Islet of Langerhans (tissue), 1 donor: ENCODE data around the gene RECQL.
A peak's percentile ranks its signal among the peaks of the same experiment; 100 is the strongest.
"Not testable (repeated sequence)": the region's sequence is repeated elsewhere in the genome, so short reads cannot be mapped to it uniquely, and the experiment has no call there.

Experiments used
- FAIRE-seq: peaks from one replicate; lab custom pipeline; 2011; peaks lifted over from hg19 to GRCh38; lab: Jason Lieb, UNC

RECQL gene

DNA sequence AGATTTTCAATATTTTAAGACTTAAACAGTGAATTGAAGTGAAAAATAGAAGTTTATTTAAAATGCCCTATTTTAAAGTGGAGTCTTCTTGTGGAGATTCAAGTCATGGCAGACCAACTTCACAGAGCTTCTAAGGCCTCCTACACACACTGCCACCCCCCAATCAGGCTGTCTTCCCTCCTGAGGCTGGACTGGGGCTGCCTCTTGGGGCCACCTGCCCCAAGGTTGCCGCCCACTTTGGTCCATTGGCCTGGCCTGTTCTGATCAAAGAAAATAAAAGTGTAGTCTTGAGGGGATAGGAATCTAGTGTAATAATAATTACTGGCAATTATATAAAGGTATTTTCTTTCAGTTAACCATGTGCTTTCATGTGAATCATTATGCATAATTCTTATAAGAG, 1.4 kb upstream of the RECQL start:
- FAIRE-seq, result no peak

DNA sequence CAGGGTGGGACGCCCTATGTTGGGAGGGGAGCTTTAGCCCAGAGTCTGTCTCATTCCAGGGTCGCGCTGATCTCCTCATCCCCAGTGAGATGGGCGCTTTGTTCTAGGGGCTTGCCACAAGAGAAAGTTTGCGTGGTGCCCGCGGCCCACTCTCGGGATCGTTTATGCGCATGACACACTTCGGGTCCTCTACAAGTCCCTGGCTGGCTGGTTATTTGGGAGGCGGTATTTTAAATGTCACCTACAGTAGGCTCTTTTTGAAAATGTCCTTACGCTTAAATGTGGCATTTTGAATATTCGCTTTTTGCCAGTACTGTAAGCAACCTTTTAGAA, 695 bp upstream of the RECQL start:
- no peak for FAIRE-seq

DNA sequence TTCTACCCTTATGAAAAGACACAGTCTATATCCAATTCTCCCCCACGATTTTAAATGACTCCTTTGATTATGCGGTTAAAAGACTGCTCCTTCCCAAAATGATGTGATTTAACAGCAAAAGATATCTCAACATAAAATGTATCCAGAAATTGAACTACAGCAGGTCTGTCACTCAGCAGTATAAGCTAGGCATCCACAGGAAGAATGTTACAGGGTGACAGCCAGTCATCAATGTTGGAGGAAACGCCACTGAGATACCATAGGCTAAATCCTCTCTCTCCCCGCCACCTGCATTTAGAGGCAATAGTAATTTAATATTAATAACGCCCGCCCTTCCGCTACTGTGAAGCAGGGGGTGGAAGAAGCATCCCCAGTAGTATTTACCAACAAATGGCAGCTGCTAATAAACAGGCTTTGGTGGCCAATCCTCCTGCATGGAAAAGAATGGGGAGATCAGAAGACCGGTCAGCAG, 613 bp downstream of the RECQL start:
- FAIRE-seq, result no peak

DNA sequence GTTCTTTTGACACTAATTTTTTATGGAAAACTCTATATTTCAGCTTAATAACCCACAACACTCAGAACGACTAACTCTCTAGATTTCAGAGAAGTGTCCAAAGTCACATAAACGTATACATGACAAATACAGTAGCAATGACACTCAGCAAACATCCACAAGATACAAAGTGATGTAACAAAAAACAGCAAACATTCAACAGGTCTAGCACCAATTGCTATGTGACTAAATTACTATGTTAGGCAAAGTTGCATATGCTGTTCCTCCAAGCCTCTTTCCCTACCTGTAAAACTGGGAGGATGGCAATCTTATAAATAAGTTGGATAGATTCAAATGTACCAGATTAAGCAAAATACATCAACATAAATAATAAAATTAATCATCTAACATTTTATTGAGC, 1.7 kb downstream of the RECQL start:
- FAIRE-seq, result no peak

DNA sequence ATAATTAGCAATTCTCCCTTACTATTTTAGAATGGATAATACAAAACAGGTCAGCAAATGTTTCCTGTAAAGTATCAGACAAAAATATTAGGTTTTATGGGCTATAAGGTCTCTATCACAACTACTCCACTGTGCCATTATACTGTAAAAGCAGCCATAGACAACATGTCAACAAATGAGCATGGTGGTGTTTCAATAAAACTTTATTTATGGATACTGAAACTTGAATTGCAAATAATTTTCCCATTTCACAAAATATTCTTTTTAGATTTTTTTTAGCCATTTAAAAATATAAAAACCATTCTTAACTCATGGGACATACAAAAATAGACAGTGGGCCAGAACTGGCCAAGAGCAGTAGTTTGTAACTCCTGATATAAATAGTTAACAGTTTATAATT, 15.4 kb downstream of the RECQL start:
- peak; percentile 36 for FAIRE-seq

DNA sequence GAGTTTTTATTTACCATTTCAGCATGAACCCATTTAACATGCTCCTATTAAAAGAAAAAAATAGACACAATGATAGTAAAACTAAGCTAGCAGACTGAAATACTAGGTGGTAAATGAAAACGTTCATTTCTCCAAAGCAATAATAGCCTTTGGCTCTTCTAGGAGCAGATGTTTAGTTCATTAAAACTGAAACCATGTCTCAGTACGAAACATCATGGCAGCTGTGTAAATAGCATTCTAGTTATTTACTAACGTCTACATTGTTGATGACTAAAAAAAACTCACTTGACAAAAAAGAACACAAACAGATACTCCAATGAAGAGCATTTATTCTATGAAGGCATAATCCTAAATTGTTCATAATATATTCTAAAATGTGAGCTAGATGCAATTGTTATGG, 17.9 kb downstream of the RECQL start:
- FAIRE-seq, result peak; percentile 33

DNA sequence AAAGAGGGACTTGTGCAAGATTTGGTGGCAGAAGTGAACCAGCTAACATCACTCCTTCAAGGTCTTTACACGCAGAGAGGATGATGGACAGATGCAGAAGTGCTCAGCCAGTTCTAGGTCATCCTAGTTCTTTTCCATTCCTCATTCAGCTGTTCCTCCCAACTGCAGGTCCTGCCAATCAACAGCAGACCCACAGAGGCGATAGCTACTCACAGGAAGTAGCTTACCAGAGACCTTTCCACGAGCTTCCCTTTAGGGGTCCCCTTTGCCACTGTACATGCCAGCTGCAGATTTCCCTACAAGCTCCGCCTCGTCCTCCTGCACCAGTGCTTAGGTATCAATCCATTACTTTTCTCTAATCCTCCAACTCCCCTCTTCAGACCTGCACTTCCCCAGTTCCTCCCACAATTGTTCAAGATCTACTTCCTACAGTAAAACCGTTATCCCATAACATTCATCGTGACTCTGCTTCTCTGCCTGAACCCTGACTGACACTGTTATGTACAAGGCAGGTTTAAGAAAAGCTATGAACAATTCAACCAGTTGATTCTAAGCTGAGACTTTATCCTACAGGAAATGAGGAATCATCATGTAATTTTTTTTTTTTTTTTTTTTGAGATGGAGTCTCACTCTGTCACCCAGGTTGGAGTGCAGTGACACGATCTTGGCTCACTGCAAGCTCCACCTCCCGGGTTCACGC, 22.5 kb downstream of the RECQL start:
- FAIRE-seq, result no peak

DNA sequence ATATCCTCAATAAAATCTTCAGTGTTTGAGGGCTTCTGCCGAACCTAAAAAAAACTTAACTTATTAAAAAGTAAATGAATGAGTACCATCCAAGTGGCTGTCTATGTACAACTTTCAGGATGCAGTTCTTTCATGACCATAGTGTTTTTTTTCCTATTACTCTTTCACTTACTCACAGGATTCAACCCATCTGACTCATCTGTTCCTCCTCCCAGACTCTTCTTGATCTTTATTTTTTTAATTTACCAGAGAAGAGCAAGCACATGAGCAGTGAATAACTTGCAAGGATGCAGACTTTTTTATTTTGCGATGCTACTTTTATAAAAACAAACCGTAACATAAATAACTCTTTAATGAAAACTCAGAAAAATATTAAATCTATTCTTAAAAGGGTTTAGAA, 24.5 kb downstream of the RECQL start:
- peak; percentile 73 for FAIRE-seq

DNA sequence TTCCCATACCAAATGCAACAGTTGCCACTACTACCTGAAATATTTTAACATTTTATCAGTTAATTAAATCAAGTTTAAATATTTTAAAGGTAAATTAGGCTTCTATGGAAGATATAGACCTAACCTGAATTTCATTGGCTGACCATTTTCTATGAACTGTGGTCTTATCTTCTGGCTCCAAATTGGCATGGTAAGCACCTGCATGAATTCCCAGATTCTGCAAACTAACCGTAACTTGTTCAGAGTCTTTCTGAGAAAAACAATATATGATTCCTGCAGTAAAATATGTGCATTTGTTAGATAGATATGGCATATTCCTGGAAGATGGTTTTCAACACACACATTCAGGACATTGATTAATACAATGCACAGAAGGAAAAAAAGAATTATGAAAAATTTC, 25.9 kb downstream of the RECQL start:
- FAIRE-seq, result no peak

DNA sequence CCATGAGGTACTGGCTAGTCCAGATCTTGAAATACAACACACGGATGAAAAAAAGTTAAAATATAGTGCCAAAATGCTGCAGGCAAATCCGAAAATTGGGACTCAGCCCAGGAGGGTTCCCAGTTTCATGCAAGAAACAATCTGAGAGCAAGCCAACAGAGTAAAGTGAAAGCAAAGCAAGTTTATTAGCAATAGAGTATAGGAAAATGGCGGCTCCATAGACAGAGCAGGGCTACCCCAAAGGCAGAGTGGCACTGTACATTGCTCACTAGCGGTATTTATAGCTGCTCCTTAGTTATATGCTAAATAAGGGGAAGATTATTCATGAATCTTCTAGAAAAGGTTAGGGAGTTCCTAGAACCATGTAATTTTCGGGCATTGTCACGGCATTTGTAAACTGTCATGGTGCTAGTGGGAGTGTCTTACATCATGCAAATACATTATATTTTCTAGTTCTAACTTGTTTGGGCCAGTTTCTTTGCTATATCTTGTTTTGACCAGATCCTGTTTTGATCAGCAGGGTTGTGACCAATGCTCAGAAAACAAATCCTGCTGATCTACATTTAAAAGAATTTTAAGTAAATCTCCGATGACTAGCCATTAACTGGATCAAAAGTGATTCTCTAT, 29.1 kb downstream of the RECQL start:
- no peak for FAIRE-seq

DNA sequence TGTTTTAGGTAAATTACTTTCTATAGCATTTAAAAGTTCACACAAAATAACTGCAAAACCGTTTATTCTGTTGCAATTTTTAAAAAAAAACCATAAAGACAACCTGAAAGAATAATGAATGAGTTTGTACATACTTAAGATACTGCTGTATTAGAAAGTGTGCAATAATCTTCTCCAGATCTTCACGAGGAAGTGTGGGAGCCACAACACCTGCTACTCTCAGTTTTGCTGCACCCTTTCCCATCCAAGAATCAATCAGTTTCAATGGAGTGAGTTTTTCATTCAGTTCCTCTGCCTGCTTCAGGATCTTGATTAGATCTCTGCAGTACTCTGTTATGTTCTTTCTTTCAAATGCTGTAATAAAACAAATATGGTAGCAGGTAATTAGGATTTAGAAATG, 30.1 kb downstream of the RECQL start:
- no peak for FAIRE-seq

DNA sequence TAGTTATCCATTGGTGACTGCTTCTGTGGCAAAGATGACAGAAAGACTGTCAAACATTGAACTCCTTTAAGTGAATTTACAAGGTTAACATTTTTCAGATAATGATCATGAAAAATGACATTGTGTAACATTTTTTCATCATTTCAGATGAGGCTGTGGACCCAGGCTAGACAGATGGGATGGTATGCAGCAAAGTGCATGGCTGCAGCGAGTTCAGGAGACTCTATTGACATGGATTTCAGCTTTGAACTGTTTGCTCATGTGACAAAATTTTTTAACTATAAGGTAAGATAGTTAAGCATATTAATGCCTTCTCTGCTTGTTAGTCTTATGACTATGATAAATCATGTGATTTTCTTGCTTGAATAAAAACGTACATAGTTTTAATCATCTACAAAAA, 34.1 kb downstream of the RECQL start:
- not testable (repeated sequence) for FAIRE-seq

DNA sequence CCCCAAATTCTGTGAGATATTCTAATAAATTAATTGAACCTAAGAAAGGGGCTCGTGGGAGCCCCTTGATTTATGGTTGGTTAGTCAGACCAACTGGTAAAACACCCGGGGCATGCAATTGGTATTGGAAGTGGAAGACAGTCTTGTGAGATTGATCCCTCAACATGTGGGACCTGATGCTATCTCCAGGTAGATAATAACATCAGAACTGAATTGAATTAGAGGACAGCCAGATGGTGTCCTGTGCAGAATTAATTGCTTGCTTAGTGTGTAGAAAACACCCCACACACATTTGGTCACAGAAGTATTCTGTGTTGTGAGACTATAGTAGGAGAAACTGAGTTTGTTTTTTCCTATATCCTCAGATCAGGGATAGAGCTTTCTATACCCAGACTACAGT, 42.0 kb downstream of the RECQL start:
- no peak for FAIRE-seq

DNA sequence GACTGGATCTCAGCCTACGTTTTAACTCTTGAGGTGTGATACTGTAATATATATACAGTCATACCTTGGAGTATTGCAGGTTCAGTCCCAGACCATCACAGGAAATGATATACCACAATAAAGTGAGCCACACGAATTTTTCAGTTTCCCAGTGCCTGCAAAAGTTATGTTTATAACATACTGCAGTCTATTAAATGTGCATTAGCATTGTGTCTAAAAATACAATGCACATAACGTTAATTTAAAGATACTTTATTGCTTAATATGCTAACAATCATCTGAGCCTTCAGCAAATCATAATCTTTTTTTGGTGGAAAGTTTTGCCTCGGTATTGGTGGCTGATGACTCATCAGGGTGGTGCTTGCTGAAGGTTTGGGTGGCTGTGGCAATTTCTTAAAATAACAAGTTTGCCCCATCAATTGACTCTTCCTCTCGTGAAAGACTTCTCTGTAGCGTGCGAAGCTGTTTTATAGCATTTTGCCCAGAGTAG, 45.1 kb downstream of the RECQL start:
- FAIRE-seq, result no peak

DNA sequence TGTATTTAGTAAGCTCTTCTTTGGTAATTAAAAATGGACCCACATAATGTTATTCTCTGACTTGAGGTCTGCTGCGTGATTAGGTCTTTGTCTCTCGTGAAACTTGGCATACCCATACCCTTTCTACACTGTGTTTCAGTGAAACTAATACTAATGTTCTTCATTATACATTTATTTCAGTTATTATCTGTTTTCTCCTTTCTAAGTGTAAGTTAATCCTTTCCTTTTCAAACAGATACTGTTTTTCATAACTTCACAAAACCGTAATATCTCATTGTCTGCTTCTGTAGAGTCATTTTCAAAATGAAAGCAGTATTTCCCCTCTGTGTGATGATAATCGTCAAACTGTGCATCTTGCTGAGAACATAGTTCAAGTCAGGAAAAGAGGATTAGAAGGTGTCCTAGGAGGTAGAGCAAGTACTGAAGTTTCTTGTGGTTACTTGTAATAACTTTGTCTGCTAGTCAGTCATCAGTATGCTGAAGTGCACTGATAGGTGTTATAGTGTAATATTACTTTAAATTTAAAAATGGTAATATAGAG, 48.1 kb downstream of the RECQL start:
- no peak for FAIRE-seq

DNA sequence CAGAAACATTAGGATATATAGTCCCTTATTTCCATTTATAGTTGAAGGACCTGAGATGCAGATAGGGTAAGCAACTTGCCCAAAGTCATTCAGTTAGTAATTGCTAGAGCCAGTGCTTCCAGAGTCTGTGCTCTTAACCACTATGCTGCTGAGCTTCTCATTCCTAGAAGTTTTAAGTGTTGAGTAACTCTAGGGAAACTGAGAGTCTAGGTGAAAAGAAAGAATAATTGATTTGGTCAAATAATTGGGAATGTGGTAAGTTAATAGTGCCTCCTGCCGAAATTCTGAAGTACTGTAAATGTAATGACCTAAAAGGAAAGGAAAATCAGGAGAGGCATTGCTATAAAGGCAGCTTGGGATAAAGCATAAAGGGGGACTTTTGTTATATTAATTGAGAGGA, 49.9 kb downstream of the RECQL start:
- no peak for FAIRE-seq

DNA sequence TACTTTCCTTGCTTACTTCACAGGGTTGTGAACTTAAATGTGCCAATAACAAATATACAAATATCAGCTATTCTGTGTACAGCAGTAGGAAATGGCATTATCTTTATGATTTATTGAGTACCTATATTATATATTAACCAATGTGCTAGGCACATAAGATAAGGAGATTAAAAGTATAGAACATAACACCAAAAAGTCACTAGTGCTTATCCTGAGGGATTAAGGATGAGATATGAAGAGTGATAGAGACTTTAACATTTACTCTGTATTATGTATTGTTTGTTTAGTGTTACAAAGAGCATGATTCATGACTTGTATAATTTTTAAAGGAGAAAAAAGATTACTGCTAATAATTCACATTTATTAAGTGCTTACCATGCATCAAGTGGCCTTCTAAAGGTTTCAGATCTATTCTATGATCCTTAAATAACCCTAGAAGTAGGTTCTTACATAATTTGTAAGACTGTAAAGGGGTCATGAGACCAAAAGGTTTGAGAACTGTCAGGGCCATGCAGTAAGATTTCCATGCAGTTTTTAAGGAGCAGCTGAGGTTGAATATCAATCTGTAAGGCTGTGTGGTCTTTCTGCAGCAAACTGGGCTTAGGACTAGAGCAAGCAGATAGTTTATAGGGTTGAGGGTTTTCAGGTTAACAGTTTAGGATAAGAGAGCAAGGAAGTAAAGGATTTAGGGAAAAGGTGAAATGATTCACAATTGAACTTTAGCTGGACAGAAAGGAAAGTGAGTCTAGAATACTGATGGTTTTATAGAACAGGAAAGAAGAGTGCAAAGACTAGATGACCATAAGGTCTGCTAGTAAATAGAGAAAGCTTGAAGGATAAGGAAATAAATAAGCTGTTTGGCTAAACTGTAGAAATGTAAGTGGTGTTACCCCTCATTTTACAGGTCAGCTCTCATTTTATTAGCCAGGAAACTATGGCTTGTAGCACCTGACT, 57.0 kb downstream of the RECQL start:
- peak; percentile 43 for FAIRE-seq

DNA sequence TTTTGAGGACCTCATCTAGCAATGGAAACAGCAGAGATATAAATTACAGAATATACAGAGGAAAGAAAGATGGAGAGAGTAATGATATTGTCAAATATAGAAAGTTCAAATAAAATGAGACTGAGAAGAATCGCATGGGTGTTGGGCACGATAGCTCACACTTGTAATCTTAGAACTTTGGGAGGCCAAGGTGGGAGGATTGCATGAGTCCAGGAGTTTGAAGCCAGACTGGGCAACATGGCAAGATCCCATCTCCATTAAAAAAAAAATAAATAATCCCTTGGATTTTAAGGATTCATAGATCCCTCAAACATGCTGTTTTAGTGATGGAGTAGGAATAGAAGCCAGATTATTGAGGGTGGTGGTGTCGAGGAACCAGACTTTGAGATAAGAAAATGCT, 62.1 kb downstream of the RECQL start:
- FAIRE-seq, result peak; percentile 81

DNA sequence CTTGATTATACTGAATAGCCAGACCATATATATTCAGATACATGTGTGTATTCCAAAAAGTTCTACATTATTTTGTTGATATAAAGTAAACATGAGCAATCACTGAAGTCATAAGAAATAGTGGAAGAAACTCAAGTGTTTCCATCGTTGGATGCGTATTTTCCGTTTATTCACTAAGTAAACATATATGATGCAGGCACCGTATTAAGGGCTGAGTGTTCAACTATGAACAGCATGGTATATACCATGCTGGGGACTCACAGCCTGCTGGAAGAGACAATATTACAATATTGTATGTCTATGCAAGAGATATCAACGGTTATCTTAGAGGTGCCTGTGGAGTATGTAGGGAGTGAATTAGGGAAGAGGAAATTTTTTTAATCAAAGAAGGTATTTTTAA, 62.8 kb downstream of the RECQL start:
- FAIRE-seq, result no peak

DNA sequence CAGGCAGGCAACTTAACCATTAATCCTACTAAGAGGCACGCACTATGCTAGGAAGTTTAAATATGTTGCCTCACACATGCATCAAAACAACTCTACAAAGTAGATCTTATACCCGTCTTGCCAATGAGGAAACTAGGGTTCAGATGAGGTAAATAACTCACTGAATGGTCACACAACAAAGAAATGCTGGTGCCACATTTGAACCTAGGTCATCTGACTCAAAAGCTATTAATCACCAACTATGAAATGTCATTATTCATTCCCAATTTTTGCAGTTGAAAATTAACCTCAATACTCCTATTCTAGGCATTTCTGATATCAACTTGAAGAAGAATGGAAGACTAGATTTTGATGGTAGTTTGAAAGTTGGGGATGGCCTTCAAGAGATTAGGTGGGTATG, 66.7 kb downstream of the RECQL start:
- FAIRE-seq, result no peak

DNA sequence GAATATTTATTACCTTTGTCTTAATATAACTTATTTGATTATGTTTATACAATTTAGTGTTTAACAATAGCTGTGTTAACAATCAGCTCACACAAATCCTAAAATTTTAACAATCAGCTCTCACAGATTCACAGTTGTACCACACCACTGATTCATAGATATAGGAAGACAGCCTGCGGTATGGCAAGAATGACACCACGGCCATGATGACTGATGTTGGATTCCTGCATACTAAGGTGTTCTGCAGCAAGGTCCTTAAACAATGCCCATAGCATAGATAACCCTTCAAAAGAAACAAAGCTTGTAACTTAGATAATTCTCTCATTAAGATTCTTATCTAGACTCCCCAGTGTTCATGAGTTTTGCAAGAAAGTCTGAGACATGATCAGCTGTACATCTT, 67.9 kb downstream of the RECQL start:
- FAIRE-seq, result no peak

DNA sequence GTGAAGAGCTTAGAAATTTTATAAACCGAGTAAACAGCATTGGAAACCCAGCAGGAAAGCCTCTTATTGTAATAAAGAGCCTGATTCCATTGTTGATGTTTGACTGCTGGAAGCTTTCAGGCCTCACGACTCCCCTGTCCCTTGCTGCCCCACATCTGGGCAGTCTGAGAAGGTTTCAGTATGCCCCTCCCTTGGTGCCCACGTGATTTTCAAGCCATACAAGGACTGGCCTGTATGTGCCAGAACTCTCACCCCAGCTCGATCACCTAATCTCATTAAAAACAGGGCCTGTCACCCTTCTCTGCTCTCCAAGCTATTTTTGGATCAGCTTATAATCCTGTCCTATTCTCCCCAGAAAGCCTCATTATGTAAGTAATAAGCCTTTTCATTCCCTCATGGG, 71.4 kb downstream of the RECQL start:
- no peak for FAIRE-seq

DNA sequence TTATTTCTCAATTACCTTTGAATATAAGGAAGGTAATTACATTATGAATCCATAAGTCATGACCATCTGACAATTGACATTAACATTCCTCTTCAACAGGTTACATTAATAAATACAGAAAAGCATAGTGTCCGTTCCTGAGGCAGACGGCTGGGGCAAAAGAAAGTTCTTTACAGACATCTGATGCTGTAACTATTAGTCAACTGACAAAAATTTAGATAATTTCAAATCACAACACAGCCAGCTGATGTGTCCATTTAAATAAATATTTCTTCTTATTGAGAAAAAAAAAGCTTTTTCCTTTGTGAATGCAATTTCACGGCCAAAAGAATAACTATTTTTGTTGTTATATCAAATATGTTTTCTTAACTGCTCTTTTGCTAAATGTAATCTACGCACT, 73.2 kb downstream of the RECQL start:
- FAIRE-seq, result no peak
